DND-41 (cell line): Measurements from ENCODE around the gene MDH1.

Source experiments
- EZH2 ChIP-seq: IDR thresholded peaks from 3 replicates; pipeline ENCODE4 v1.6.1; 2012; ENCODE audit warnings: borderline replicate concordance, low read depth, mild to moderate bottlenecking, moderate library complexity, low read length, inconsistent platforms; ENCODE audit not compliant: severe bottlenecking
- TF ChIP-seq, protein P1 (sequence below): IDR thresholded peaks from 2 replicates; pipeline ENCODE4 v1.5.1; 2012; ENCODE audit warnings: borderline replicate concordance, low read length, moderate library complexity, mild to moderate bottlenecking; ENCODE audit not compliant: poor library complexity, severe bottlenecking; ENCODE audit errors: extremely low read depth

DNA sequence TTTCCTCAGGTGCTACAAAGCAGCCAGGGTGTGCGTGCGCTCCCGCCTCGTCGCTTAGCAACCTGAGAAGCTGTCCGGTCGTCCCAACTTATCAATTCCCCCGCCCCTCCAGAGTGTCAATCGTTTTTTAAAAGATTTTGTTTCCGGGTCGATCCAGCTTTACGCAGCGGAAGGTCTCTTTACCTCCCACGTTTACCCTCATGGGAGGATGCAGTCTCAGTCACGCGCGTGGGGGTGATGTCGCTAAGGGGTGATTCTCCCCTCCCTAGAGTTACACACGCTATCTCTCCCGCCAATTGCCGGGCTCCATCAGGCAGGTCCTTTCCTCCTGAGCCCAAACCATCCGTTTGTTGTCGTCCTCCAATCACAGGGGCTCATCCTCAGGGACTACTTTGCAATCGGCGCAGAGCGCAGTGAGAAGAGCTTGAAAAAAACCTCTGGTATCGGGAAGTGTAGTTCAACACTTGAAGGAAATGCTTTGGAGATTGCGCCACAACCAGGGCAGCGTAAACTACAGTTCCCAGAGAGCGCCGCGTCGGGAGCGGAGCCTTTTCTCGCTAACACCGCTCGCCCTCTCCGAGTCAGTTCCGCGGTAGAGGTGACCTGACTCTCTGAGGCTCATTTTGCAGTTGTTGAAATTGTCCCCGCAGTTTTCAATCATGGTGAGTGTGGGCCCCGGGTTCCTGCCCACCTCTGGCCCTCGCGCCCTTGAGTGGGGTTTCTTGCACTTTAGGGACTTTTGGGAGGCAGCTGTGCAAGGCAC lies at the start of gene MDH1, which contains the start of gene WDPCP:
- TF ChIP-seq, protein P1, sequence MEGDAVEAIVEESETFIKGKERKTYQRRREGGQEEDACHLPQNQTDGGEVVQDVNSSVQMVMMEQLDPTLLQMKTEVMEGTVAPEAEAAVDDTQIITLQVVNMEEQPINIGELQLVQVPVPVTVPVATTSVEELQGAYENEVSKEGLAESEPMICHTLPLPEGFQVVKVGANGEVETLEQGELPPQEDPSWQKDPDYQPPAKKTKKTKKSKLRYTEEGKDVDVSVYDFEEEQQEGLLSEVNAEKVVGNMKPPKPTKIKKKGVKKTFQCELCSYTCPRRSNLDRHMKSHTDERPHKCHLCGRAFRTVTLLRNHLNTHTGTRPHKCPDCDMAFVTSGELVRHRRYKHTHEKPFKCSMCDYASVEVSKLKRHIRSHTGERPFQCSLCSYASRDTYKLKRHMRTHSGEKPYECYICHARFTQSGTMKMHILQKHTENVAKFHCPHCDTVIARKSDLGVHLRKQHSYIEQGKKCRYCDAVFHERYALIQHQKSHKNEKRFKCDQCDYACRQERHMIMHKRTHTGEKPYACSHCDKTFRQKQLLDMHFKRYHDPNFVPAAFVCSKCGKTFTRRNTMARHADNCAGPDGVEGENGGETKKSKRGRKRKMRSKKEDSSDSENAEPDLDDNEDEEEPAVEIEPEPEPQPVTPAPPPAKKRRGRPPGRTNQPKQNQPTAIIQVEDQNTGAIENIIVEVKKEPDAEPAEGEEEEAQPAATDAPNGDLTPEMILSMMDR: no peak
- TF ChIP-seq EZH2: no peak
